RPMI8226 (cell line): ENCODE measurements around the gene TMEM145.
"Not testable (repeated sequence)": the region's sequence is repeated elsewhere in the genome, so short reads cannot be mapped to it uniquely, and the experiment has no call there.

Experiments used
- DNase-seq: peaks from one replicate; pipeline ENCODE4 v3.0.0-alpha.2; 2015

TMEM145 gene

GRCh38 chr19:42339126-42339860, 26.2 kb downstream of the TMEM145 start:
- not testable (repeated sequence) for DNase-seq

GRCh38 chr19:42339922-42340321, 26.8 kb downstream of the TMEM145 start:
- DNase-seq, result not testable (repeated sequence)

GRCh38 chr19:42343344-42344110, 30.4 kb downstream of the TMEM145 start:
- DNase-seq, result no peak

- no peak for DNase-seq
These were observed 31.3 kb downstream of the TMEM145 start for GRCh38 chr19:42344336-42344893.

DNA sequence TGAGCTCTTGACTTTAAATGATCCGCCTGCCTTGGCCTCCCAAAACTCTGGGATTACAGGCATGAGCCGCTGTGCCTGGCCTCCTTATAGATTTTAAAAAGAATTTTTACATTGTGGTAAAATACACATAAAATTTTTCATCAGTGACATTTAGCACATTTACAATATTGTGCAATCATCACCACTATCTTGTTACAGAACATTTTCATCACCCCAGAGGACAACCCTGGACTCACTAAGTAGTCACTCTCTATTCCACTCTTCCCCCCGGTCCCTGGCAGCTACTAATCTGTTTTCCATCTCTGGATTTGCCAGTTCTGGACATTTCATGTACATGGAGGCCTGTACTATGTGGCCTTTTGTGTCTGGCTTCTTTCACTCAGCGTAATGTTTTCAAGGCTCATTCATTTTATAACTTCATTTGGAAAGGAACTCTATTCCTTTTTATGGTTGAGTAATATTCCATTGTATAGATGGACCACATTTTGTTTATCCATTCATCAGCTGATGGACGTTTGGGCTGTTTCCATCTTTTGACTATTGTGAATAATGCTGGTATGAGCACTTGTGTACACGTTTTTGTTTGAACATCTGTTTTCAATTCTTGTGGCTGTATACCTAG, 32.2 kb downstream of the TMEM145 start:
- DNase-seq, result no peak

DNA sequence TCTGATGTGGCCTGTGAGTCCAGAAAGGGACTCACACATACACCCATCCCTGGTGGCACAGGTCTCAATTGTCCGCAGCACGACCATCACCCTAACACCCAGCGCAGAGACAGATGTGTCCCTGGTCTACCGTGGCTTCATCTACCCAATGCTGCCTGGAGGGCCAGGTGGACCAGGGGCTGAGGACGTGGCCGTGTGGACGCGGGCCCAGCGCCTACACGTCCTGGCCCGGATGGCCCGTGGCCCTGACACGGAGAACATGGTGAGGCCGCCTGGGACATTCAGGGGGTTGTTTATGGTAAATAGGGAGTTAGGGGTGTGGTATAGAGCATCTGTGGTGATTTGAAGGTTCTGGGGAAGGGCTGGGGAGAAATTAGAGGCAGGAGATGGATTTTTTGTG, 35.1 kb downstream of the TMEM145 start:
- no peak for DNase-seq

DNA sequence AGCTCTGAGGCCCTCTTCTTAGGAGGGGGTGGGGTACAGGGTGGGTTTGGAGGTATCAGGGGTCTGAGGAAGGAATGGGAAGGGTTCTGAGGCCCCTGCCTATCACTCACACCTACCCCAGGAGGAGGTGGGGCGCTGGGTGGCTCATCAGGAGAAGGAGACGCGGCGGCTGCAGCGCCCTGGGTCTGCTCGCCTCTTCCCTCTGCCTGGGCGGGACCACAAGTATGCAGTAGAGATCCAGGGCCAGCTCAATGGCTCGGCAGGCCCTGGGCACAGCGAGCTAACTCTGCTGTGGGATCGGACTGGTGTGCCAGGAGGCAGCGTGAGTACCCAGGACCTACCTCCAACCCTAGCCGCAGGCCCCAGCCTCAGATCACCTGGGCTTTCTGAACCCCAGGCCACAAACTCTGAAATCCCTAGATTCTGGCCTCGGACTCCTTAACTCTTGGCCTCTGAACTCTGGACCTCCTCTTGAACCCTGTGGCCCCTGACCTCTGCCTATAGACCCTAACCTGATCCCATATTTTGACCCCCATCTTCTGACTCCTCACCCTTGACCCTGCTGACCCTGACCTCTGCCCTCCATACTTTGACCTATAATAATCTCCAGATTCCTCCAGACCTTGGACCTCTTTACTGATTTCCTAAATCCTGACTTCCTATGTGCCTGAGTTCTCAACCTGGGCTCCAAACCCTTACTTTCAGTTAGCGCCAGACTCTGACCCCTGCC, 36.4 kb downstream of the TMEM145 start:
- DNase-seq, result no peak

GRCh38 chr19:42350417-42350816, 37.3 kb downstream of the TMEM145 start:
- DNase-seq, result no peak

GRCh38 chr19:42351079-42351735, 38.1 kb downstream of the TMEM145 start:
- no peak for DNase-seq

DNA sequence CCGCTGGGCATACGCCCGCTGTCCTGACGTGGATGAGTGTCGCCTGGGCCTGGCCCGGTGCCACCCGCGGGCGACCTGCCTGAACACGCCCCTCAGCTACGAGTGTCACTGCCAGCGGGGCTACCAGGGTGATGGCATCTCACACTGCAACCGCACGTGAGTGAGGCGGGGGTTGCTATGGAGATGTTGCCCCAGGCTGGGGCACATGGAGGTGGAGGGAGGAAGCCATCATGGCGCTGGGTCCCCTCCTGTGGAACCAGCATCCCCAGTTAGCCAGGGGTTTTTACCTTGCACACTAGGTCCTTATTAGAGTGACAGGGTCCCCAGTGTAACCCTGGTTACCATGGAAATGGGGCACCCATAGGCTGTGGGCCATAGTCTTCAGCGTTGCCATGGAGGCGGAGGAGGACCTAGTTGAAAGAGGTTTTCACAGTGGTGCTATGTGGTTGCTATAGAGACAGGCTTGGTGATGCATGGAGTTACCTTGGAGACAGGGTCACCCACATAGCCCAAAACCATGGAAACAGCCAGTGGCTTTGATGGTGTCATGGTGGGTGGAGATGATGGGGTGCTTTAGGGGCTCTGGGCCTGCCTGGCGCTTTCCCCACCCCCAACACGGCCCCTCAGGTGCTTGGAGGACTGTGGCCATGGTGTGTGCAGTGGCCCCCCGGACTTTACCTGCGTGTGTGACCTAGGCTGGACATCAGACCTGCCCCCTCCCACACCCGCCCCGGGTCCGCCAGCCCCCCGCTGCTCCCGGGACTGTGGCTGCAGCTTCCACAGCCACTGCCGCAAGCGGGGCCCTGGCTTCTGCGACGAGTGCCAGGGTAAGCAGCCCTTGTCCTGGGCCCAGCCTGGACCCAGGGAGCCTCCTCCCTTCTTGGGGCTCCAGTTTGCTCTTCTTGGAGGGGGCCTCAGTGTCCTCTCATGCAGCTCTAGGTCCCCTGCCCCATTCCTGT, 39.5 kb downstream of the TMEM145 start:
- no peak for DNase-seq

- DNase-seq, result no peak
These were observed 40.4 kb downstream of the TMEM145 start for GRCh38 chr19:42353341-42354015.

DNA sequence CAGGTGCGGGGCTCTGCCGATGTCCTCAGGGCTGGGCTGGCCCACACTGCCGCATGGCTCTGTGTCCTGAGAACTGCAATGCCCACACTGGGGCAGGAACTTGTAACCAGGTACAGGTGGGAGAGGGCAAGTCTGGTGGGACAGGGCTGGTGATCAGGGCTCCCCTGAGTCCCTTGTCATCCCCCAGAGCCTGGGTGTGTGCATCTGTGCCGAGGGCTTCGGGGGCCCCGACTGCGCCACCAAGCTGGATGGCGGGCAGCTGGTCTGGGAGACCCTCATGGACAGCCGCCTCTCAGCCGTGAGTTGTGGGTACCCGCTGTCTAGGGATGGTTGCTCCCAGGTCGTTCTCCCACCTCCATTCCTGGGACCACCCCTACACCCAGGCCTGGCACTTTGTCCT, 42.8 kb downstream of the TMEM145 start:
- no peak for DNase-seq

GRCh38 chr19:42356686-42357085, 43.6 kb downstream of the TMEM145 start:
- DNase-seq, result no peak

DNA sequence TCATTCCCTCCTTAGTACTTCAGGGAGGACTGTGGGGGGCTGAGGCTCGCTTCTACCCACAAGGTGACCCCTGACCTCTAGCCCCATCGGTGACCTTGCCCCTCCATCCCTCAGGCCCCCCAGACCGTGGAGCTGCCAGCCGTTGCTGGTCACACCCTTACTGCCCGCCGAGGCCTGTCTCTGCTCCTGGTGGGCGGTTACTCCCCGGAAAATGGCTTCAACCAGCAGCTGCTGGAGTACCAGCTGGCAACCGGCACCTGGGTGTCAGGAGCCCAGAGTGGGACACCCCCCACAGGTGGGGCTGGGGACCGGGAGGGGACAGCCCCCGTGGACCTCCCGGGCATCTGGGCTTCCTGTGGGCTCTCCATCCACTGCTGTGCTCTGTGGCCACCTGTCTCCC, 44.2 kb downstream of the TMEM145 start:
- no peak for DNase-seq

GRCh38 chr19:42360787-42361544, 47.9 kb downstream of the TMEM145 start:
- DNase-seq, result no peak

GRCh38 chr19:42361545-42361910, 48.4 kb downstream of the TMEM145 start:
- no peak for DNase-seq

GRCh38 chr19:42362342-42362741, 49.2 kb downstream of the TMEM145 start:
- no peak for DNase-seq

DNA sequence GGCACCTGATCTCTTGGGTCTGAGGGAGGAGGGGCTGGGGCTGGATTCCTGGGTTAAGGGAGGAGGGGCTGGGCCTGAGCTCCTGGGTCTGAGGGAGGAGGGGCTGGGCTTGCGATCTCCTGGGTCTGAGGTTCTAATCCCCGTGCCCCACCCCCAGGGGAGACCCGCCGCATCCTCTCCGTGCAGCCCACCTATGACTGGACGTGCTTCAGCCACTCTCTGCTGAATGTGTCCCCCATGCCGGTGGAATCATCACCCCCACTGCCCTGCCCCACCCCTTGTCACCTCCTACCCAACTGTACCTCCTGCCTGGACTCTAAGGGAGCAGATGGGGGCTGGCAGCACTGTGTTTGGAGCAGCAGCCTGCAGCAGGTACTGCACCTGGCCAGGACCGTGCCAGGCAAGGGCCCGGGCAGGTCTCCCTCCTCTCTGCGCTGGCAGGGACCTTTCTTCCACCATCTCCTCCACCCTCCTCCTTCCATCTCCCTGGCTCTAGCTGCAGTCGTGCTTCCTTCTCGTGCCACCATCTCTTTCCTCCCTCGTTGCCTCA, 49.9 kb downstream of the TMEM145 start:
- DNase-seq, result no peak

GRCh38 chr19:42363614-42364346, 50.7 kb downstream of the TMEM145 start:
- no peak for DNase-seq
